Measurements from ENCODE around the gene TENT4B. TPM values are rescaled to one million over a fixed set of nuclear protein-coding genes. Genes with fewer than 3 reads are reported as not detected.
A peak's percentile ranks its signal among the peaks of the same experiment; 100 is the strongest.

The TENT4B gene
- polyA plus RNA-seq, 1 of the 3 experiments (the other 2 are of a cell fraction) = 5.6 TPM

DNA sequence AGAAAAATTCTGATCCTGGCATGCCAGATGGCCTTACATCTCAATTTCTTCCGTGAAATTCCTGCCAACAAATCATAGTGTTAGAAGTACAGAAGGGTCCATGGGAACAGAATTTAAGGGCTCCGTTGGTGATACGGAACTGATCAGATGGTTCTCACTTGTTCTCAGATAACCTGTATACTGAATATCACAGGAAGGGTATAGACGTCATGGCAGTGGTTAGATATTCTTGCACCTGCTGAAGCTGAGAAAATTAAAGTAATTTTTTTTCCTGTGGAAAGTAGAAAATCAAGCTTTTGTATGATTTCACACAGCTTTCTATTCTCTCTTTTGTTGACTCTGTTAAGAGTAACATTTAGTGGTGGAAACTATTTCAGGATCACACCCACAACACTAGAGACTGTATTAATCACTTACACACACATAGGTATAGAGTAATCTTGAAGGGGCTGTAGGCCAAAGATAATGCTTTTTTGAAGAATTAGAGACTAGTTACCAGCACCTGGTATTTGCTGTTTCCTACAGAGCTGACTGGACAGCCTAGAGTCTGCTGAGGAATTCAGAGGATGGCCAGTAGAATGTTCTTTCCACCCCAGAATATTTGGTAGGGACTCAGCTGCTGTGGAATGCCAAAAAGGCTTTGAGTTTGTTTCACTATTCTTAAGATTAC is 7.5 kb downstream of the TENT4B start:
- H3K4me1 ChIP-seq (ENCODE audit: control insufficient read depth in 1 of 2, insufficient read depth in 2 of 2, low read depth in 1 of 2, low read length in 1 of 2) = peaks cover under 1 to 8% of the 10 kb centered on the region in 2 experiments; a peak in 2 of 4 replicates
- no peak overlapping the region for H2AFZ ChIP-seq (ENCODE audit: low read depth)
- no peak overlapping the region for H3K4me3 ChIP-seq (ENCODE audit: low read depth in 2 of 2, low read length in 1 of 2)
- 97% methylated on average over 4 of the region's 4 CpGs for WGBS (ENCODE audit: low lambda C conversion rate)
- peaks cover 64% of the 10 kb centered on the region for H4K20me1 ChIP-seq (ENCODE audit: insufficient read depth)
- CTCF ChIA-PET = interaction anchor here (1.4 to 2.4 kb wide), 2 partner anchors 50 to 194 kb away, joined by 4 to 8 read pairs; no protein-coding TSS in a partner anchor
- no peak for DNase-seq
- H3K9me3 ChIP-seq = no peaks in the 10 kb centered on the region
- POLR2A ChIA-PET = no interaction called here
- H3K27ac ChIP-seq (ENCODE audit: low read depth in 2 of 2, low read length in 1 of 2) = peak overlapping the region in 1 of 2 experiments; percentile 19; a peak in 1 of 4 replicates
- H3K27me3 ChIP-seq (ENCODE audit: insufficient read depth) = no peaks in the 10 kb centered on the region
- peaks cover 0 to 3% of the 10 kb centered on the region in 2 experiments for H3K36me3 ChIP-seq (replicated peaks in 1 of 2; ENCODE audit: control insufficient read depth in 1 of 2, insufficient read depth in 2 of 2, low read length in 1 of 2)
- peaks cover 100% of the 10 kb centered on the region for H3K79me2 ChIP-seq (ENCODE audit: insufficient read depth)
- H3F3A ChIP-seq (replicated peaks; ENCODE audit: insufficient read depth) = peaks cover 12% of the 10 kb centered on the region
- H3K9ac ChIP-seq = no peak overlapping the region
- TF ChIP-seq, protein P1, sequence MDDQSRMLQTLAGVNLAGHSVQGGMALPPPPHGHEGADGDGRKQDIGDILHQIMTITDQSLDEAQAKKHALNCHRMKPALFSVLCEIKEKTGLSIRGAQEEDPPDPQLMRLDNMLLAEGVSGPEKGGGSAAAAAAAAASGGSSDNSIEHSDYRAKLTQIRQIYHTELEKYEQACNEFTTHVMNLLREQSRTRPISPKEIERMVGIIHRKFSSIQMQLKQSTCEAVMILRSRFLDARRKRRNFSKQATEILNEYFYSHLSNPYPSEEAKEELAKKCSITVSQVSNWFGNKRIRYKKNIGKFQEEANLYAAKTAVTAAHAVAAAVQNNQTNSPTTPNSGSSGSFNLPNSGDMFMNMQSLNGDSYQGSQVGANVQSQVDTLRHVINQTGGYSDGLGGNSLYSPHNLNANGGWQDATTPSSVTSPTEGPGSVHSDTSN (IDR thresholded peaks at IDR 0.05) = no peak
- TF ChIP-seq TEAD4 (IDR thresholded peaks at IDR 0.05; ENCODE audit: borderline replicate concordance, insufficient read depth) = no peak
- no peak for TF ChIP-seq ELF1 (IDR thresholded peaks at IDR 0.05)
- no peaks in the 10 kb centered on the region for H3K9me2 ChIP-seq
- no peak overlapping the region for H3K4me2 ChIP-seq

- no peaks in the 10 kb centered on the region for H3K27me3 ChIP-seq (ENCODE audit: insufficient read depth)
- H3K9me3 ChIP-seq = no peaks in the 10 kb centered on the region
- H3K4me1 ChIP-seq (ENCODE audit: control insufficient read depth in 1 of 2, insufficient read depth in 2 of 2, low read depth in 1 of 2, low read length in 1 of 2) = peaks cover 0 to 6% of the 10 kb centered on the region in 2 experiments; a peak in 2 of 4 replicates
- no peak overlapping the region for H3K4me2 ChIP-seq
- POLR2A ChIA-PET = no interaction called here
- CTCF ChIA-PET = interaction anchor here (0.7 to 2.4 kb wide), 4 partner anchors 42 to 503 kb away, joined by 3 to 8 read pairs (median 4); no protein-coding TSS in a partner anchor
- peaks cover 52% of the 10 kb centered on the region for H4K20me1 ChIP-seq (ENCODE audit: insufficient read depth)
- no peaks in the 10 kb centered on the region for H3K9me2 ChIP-seq
- no peak overlapping the region for H3K4me3 ChIP-seq (ENCODE audit: low read depth in 2 of 2, low read length in 1 of 2)
- no peak overlapping the region for H3K27ac ChIP-seq (ENCODE audit: low read depth in 2 of 2, low read length in 1 of 2)
- peaks cover 100% of the 10 kb centered on the region for H3K79me2 ChIP-seq (ENCODE audit: insufficient read depth)
- peaks cover 0 to 5% of the 10 kb centered on the region in 2 experiments for H3K36me3 ChIP-seq (replicated peaks in 1 of 2; ENCODE audit: control insufficient read depth in 1 of 2, insufficient read depth in 2 of 2, low read length in 1 of 2)
- no peak for TF ChIP-seq RXRA (IDR thresholded peaks at IDR 0.05; ENCODE audit: borderline replicate concordance, low read depth)
- no peak for TF ChIP-seq RAD21 (IDR thresholded peaks at IDR 0.05; ENCODE audit: low read length)
- no peak for TF ChIP-seq NRF1 (IDR thresholded peaks at IDR 0.05; ENCODE audit: low read depth, low read length)
- TF ChIP-seq GABPA (IDR thresholded peaks at IDR 0.05; ENCODE audit: low read depth) = no peak
- TF ChIP-seq MEF2A (IDR thresholded peaks at IDR 0.05; ENCODE audit: borderline replicate concordance, low read depth) = no peak
- TF ChIP-seq, protein P1 (IDR thresholded peaks at IDR 0.05) = no peak
- TF ChIP-seq YY1 (IDR thresholded peaks at IDR 0.05; ENCODE audit: low read depth) = no peak
- no peak for TF ChIP-seq JUND (IDR thresholded peaks at IDR 0.05)
- TF ChIP-seq RFX5 (IDR thresholded peaks at IDR 0.05; ENCODE audit: low read length) = no peak
- no peak for TF ChIP-seq GATA2 (CRISPR knock-in tag; IDR thresholded peaks at IDR 0.05)
- TF ChIP-seq, protein P2, sequence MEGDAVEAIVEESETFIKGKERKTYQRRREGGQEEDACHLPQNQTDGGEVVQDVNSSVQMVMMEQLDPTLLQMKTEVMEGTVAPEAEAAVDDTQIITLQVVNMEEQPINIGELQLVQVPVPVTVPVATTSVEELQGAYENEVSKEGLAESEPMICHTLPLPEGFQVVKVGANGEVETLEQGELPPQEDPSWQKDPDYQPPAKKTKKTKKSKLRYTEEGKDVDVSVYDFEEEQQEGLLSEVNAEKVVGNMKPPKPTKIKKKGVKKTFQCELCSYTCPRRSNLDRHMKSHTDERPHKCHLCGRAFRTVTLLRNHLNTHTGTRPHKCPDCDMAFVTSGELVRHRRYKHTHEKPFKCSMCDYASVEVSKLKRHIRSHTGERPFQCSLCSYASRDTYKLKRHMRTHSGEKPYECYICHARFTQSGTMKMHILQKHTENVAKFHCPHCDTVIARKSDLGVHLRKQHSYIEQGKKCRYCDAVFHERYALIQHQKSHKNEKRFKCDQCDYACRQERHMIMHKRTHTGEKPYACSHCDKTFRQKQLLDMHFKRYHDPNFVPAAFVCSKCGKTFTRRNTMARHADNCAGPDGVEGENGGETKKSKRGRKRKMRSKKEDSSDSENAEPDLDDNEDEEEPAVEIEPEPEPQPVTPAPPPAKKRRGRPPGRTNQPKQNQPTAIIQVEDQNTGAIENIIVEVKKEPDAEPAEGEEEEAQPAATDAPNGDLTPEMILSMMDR (IDR thresholded peaks at IDR 0.05) = no peak
- no peak for TF ChIP-seq CHD2 (IDR thresholded peaks at IDR 0.05; ENCODE audit: low read length, partially characterized antibody)
- no peak for TF ChIP-seq EZH2phosphoT487 (IDR thresholded peaks at IDR 0.05; ENCODE audit: borderline replicate concordance, low read depth)
- no peak for TF ChIP-seq MXI1 (IDR thresholded peaks at IDR 0.05; ENCODE audit: low read depth, low read length)
- TF ChIP-seq, protein P3, sequence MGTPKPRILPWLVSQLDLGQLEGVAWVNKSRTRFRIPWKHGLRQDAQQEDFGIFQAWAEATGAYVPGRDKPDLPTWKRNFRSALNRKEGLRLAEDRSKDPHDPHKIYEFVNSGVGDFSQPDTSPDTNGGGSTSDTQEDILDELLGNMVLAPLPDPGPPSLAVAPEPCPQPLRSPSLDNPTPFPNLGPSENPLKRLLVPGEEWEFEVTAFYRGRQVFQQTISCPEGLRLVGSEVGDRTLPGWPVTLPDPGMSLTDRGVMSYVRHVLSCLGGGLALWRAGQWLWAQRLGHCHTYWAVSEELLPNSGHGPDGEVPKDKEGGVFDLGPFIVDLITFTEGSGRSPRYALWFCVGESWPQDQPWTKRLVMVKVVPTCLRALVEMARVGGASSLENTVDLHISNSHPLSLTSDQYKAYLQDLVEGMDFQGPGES (IDR thresholded peaks at IDR 0.05; ENCODE audit: low read depth, low read length) = no peak
- peaks cover 12% of the 10 kb centered on the region for H3F3A ChIP-seq (replicated peaks; ENCODE audit: insufficient read depth)
- H3K9ac ChIP-seq = no peak overlapping the region
- 98% methylated on average over 2 of the region's 2 CpGs for WGBS (ENCODE audit: low lambda C conversion rate)
- DNase-seq = no peak
- H2AFZ ChIP-seq (ENCODE audit: low read depth) = no peak overlapping the region
Observed at GRCh38 chr16:50161950-50162349, 8.8 kb downstream of the TENT4B start.

All from SK-N-SH (cell line).